ENCODE data around the gene COPB2.
"Not testable (repeated sequence)": the region's sequence is repeated elsewhere in the genome, so short reads cannot be mapped to it uniquely, and the experiment has no call there.

- TF ChIP-seq CTCF, POLR2A, POLR2AphosphoS5 (IDR thresholded peaks at IDR 0.05): not testable (repeated sequence)
Measured at GRCh38 chr3:139412891-139413290, 23.4 kb upstream of the COPB2 start.
